AG10803 (cell line): ENCODE results near the gene LRRC30.

ENCODE experiments used
- DNase-seq: peaks from one replicate; pipeline ENCODE4 v3.0.0; 2010; ENCODE audit warnings: low read depth
- H3K4me3 ChIP-seq: 2 replicates; pipeline ENCODE4 v1.5.1; 2011; ENCODE audit warnings: mild to moderate bottlenecking, low read length, control low read depth
- TF ChIP-seq, protein P1 (sequence below): conservative IDR thresholded peaks from 2 replicates; pipeline ENCODE4 v1.5.1; 2011; ENCODE audit warnings: mild to moderate bottlenecking, low read length, control low read depth, inconsistent platforms

LRRC30 gene

DNA sequence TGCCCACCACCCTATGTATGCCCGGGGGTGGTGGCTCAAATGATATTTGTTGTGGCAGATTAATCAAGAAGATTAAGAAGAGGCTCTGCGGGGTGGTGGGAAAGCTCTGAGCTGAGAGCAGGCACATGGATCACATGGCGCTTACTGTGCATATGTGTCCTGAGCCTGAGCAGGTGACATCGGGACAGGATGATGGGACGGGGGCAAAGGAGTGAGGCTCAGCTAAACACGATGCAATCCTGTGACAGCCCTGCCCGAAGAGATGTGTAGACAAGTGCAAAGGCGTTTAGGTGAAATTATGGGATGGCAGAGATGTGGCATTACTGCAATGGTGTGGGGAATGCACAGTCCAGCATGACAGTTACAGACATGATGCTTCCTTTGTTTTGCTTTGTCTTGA, 6.0 kb downstream of the LRRC30 start:
- H3K4me3 ChIP-seq: no peak overlapping the region
- no peak for DNase-seq
- TF ChIP-seq, protein P1, sequence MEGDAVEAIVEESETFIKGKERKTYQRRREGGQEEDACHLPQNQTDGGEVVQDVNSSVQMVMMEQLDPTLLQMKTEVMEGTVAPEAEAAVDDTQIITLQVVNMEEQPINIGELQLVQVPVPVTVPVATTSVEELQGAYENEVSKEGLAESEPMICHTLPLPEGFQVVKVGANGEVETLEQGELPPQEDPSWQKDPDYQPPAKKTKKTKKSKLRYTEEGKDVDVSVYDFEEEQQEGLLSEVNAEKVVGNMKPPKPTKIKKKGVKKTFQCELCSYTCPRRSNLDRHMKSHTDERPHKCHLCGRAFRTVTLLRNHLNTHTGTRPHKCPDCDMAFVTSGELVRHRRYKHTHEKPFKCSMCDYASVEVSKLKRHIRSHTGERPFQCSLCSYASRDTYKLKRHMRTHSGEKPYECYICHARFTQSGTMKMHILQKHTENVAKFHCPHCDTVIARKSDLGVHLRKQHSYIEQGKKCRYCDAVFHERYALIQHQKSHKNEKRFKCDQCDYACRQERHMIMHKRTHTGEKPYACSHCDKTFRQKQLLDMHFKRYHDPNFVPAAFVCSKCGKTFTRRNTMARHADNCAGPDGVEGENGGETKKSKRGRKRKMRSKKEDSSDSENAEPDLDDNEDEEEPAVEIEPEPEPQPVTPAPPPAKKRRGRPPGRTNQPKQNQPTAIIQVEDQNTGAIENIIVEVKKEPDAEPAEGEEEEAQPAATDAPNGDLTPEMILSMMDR: no peak

DNA sequence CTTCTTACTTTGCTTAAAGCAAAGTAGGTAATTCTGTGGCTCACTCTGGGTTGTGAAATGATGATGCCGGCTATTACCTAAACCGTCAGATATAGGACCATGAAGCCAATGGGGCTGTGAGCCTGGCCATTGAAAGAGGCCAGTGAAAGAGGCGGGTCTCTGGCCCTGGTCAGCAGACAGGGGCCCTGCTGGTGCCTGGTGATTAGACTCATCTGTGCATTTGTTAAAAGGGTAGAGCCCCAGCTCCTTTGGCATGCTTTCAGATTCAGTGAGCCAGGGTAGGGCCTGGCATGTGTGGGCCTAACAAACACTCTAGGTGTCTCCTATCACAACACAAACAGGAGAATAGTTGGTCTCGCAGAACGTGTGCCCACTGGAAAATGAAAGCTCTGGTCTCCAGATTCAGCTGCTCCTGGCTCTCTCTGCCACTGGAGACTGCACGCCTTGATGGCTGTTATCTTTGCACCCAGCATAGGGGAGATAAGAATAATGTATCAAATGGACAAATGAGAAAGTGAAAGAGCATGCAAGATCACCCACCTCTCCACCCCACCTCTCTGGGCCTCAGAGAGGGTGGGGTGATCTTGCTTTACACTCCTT, 6.9 kb downstream of the LRRC30 start:
- TF ChIP-seq, protein P1: no peak
- DNase-seq: no peak
- H3K4me3 ChIP-seq: no peak overlapping the region

DNA sequence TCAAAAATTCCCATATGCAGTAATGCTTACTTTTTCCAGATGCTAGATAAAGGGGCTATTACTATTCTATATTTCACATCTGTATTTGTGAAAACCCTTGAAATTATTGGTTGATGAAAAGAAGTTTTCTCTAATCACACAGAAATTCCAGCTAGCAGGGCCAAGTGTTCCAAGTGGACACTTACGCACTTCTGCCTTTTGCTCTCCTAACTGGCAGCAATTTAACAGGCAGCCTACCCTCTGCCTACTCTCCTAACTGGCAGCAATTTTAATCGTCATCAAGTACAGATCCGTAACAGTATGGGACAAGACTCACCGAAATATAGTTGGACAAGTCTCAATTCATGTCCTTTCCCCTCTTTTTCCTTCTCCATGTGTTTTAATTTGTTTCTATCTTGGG, 12.0 kb downstream of the LRRC30 start:
- H3K4me3 ChIP-seq: no peak overlapping the region
- TF ChIP-seq, protein P1: no peak
- DNase-seq: no peak

DNA sequence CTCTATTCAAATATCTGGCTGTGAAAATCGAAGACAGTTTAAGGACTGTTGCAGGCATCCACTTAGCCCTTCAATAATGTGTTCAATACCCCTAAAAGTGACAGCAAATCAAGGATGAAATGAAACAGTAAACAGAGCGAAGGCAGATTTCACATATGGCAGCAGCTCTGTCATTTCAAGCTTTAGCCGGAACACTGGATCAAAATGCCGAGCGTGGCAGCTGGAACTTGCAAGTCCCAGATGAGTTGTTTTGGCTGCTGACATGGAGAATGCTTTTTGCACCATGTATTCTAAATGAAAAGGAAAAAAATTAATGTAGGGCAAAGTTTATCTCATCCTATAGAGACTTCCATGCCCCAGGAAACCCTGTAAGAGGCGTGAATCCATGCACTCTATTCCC, 18.0 kb downstream of the LRRC30 start:
- no peak overlapping the region for H3K4me3 ChIP-seq
- DNase-seq: no peak
- TF ChIP-seq, protein P1: no peak

DNA sequence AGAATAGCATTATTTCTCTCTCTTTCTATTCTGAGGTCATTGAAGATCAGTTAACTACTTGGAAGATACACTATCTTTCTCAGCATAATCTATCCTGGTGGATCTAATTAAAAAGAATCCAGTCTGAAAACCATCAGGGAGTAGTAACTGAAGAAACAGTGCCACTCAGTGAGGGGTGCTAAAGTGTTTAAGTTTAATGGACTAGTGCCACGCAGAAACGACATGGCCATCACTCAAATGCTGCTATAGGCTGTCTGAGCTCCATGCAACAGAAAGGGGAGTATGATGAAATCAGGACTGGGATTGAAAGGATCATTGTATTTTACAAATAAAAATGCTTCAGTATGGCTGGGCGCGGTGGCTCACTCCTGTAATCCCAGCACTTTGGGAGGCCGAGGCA, 23.3 kb downstream of the LRRC30 start:
- DNase-seq: no peak
- TF ChIP-seq, protein P1: no peak
- H3K4me3 ChIP-seq: no peak overlapping the region

DNA sequence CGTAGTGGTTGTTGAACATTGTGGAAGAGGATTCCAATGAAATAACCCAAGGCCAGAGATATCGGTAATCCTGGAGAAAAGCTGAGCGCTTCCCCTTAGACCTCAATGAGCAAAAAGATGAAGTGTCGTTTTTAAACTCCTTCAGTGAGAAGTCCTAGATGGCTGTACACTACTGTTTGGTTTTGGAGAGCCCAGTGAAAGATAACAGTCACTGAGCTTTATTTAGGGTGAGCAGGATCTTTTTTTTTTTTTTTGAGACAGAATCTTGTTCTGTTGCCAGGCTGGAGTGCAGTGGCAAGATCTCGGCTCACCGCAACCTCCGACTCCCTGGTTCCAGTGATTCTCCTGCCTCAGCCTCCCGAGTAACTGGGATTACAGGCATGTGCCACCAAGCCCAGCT, 24.2 kb downstream of the LRRC30 start:
- H3K4me3 ChIP-seq: no peak overlapping the region
- TF ChIP-seq, protein P1: no peak
- no peak for DNase-seq

DNA sequence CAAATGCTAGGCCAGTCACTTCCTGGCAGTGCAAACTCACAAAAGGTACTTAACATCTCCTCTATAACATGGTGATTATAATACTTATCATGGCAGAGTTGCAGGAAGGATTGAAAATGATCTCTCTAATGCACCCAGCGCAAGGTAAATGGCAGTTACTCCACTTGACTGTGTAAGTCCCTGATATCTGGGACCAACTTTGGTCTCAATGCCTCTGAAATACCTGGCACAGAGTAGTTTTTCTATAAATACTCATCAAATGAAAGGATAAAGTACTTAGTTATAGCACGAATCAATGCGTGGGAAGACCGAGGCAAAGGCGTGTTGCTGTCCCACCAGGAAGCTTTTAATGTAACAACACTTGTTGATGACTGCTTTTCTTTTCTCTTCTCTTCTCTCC, 24.8 kb downstream of the LRRC30 start:
- TF ChIP-seq, protein P1: no peak
- H3K4me3 ChIP-seq: no peak overlapping the region
- DNase-seq: no peak
